DOHH2 (cell line): ENCODE data around the gene GTPBP4.
"Not testable (repeated sequence)": the region's sequence is repeated elsewhere in the genome, so short reads cannot be mapped to it uniquely, and the experiment has no call there.

ENCODE experiments used
- H3F3A ChIP-seq: fragments of 200-600 bp; sonication (generic), shearing (Covaris generic); 2 replicates; pipeline ENCODE4 v1.6.0; 2016; ENCODE audit warnings: antibody characterized with exemption, mild to moderate bottlenecking; ENCODE audit not compliant: control insufficient read depth, insufficient read depth
- H3K27ac ChIP-seq: fragments of 200-600 bp; sonication (generic); 2 replicates; pipeline ENCODE4 v1.5.1; 2014; ENCODE audit warnings: low read depth, mild to moderate bottlenecking, low read length, moderate library complexity
- H3K27me3 ChIP-seq: fragments of 200-600 bp; sonication (generic); 2 replicates; pipeline ENCODE4 v1.6.1; 2014; ENCODE audit warnings: mild to moderate bottlenecking, low read length, mixed read lengths; ENCODE audit not compliant: control insufficient read depth
- H3K36me3 ChIP-seq: fragments of 200-600 bp; sonication (generic); 2 replicates; pipeline ENCODE4 v1.6.1; 2014; ENCODE audit warnings: mild to moderate bottlenecking, low read length, moderate library complexity, mixed read lengths; ENCODE audit not compliant: control insufficient read depth
- H3K4me1 ChIP-seq: fragments of 200-600 bp; sonication (generic); 2 replicates; pipeline ENCODE4 v1.6.1; 2014; ENCODE audit warnings: mild to moderate bottlenecking, low read length, mixed read lengths; ENCODE audit not compliant: control insufficient read depth
- H3K4me2 ChIP-seq: fragments of 200-600 bp; sonication (generic); 2 replicates; pipeline ENCODE4 v1.6.0; 2014; ENCODE audit warnings: mild to moderate bottlenecking, low read length, moderate library complexity
- H3K4me3 ChIP-seq: fragments of 200-600 bp; sonication (generic); 2 replicates; pipeline ENCODE4 v1.5.1; 2014; ENCODE audit warnings: mild to moderate bottlenecking, low read length, mixed read lengths
- H3K79me2 ChIP-seq: fragments of 200-600 bp; sonication (generic); 2 replicates; pipeline ENCODE4 v1.6.1; 2014; ENCODE audit warnings: mild to moderate bottlenecking, low read length, mixed read lengths; ENCODE audit not compliant: control insufficient read depth
- H3K9me2 ChIP-seq: fragments of 200-600 bp; sonication (generic); replicated peaks from 2 replicates; pipeline ENCODE4 v1.6.1; 2014; ENCODE audit warnings: mild to moderate bottlenecking, low read length, mixed read lengths; ENCODE audit not compliant: control insufficient read depth
- H3K9me3 ChIP-seq: fragments of 200-600 bp; sonication (generic); 2 replicates; pipeline ENCODE4 v1.6.1; 2014; ENCODE audit warnings: antibody characterized with exemption, low read length, mixed read lengths; ENCODE audit not compliant: control insufficient read depth, insufficient read depth
- H4K20me1 ChIP-seq: fragments of 200-600 bp; sonication (generic); 2 replicates; pipeline ENCODE4 v1.6.0; 2014; ENCODE audit warnings: low read depth, mild to moderate bottlenecking, antibody characterized with exemption, low read length, moderate library complexity; ENCODE audit not compliant: control insufficient read depth, insufficient read depth
- EZH2phosphoT487 ChIP-seq: fragments of 200-600 bp; sonication (generic); IDR thresholded peaks from 2 replicates; pipeline ENCODE4 v1.6.1; 2017; ENCODE audit warnings: borderline replicate concordance, mild to moderate bottlenecking, antibody characterized with exemption, low read length, moderate library complexity, mixed read lengths
- TF ChIP-seq, protein P1 (sequence below): fragments of 200-600 bp; sonication (generic); IDR thresholded peaks from one replicate; pipeline ENCODE4 v1.5.1; 2014; ENCODE audit warnings: antibody characterized with exemption, mild to moderate bottlenecking, low read depth, low read length; ENCODE audit not compliant: poor library complexity, severe bottlenecking

GTPBP4 gene

DNA sequence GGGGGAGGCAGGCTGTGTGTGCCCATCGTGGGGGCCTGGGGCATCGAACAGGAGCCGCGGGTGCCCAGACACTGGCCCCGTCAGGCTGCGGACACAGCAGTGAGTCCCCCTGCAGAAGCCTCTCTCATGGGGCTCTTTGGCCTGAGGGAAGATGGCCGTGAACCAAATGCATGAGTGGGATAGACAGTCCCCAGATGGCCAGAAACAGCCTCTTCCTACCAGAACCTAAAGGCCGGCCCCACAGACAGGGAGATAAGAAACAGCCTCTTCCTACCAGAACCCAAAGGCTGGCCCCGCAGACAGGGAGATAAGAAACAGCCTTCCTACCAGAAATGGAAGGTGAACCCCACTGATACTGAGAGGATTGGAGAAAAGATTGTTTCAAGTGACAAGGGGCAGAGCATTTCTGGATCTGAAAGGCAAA lies 20.8 kb downstream of the GTPBP4 start:
- Histone ChIP-seq H3K27me3 (no peaks in the 10 kb centered on the region), H3K9me2 (no peaks in the 10 kb centered on the region), H3K27ac (no peak overlapping the region), H3F3A (no peaks in the 10 kb centered on the region), H3K4me3 (no peak overlapping the region), H3K4me1 (no peaks in the 10 kb centered on the region), H3K36me3 (peaks cover 93% of the 10 kb centered on the region), H4K20me1 (peaks cover 5% of the 10 kb centered on the region; the same call in 1 of the 2 replicates), H3K9me3 (no peaks in the 10 kb centered on the region), H3K4me2 (no peak overlapping the region), H3K79me2 (peaks cover 15% of the 10 kb centered on the region)
- TF ChIP-seq EZH2phosphoT487 = no peak
- TF ChIP-seq, protein P1, sequence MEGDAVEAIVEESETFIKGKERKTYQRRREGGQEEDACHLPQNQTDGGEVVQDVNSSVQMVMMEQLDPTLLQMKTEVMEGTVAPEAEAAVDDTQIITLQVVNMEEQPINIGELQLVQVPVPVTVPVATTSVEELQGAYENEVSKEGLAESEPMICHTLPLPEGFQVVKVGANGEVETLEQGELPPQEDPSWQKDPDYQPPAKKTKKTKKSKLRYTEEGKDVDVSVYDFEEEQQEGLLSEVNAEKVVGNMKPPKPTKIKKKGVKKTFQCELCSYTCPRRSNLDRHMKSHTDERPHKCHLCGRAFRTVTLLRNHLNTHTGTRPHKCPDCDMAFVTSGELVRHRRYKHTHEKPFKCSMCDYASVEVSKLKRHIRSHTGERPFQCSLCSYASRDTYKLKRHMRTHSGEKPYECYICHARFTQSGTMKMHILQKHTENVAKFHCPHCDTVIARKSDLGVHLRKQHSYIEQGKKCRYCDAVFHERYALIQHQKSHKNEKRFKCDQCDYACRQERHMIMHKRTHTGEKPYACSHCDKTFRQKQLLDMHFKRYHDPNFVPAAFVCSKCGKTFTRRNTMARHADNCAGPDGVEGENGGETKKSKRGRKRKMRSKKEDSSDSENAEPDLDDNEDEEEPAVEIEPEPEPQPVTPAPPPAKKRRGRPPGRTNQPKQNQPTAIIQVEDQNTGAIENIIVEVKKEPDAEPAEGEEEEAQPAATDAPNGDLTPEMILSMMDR = no peak

DNA sequence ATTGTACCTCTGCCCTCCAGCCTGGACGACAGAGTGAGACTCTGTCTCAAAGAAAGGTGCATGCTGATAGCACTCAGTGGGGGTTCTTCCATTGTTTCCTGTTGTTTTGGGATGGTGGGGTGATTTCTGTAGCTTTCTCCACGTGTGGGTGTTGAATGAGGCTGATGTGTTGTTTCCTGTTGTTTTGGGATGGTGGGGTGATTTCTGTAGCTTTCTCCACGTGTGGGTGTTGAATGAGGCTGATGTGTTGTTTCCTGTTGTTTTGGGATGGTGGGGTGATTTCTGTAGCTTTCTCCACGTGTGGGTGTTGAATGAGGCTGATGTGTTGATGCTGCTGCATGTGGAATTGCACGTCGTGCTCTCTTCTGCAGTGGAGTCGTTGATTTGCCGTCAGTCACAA lies 21.7 kb downstream of the GTPBP4 start:
- H4K20me1 ChIP-seq, H3K27me3 ChIP-seq, H3K9me3 ChIP-seq, H3K4me1 ChIP-seq, H3K9me2 ChIP-seq, H3K4me3 ChIP-seq, H3K4me2 ChIP-seq, H3F3A ChIP-seq, H3K79me2 ChIP-seq, H3K27ac ChIP-seq: not testable (repeated sequence)
- peaks cover 93% of the 10 kb centered on the region for H3K36me3 ChIP-seq

DNA sequence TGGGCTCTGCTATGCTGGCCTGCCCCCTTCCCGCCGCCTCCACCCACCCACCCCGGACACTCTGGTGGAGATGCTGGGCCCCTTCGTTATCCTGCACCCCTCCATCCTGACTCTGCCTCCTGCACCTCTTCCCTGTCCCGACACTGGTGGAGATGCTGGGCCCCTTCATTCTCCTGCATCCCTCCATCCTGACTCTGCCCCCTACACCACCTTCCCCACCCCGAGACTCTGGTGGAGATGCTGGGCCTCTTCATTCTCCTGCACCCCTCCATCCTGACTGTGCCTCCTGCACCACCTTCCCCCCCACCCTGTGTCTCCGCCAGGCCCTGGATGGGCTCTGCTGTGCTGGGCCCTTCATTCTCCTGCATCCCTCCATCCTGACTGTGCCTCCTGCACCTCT lies 22.5 kb downstream of the GTPBP4 start:
- Histone ChIP-seq H3K27me3 (no peaks in the 10 kb centered on the region), H3K36me3 (peaks cover 91% of the 10 kb centered on the region), H4K20me1 (no peaks in the 10 kb centered on the region), H3K4me2 (no peak overlapping the region), H3K4me3 (no peak overlapping the region), H3F3A (no peaks in the 10 kb centered on the region), H3K27ac (no peak overlapping the region), H3K9me2 (no peaks in the 10 kb centered on the region), H3K4me1 (no peaks in the 10 kb centered on the region), H3K9me3 (no peaks in the 10 kb centered on the region), H3K79me2 (peaks cover 4% of the 10 kb centered on the region; the same call in 1 of the 2 replicates)
- TF ChIP-seq, protein P1 = no peak
- TF ChIP-seq EZH2phosphoT487 = no peak

DNA sequence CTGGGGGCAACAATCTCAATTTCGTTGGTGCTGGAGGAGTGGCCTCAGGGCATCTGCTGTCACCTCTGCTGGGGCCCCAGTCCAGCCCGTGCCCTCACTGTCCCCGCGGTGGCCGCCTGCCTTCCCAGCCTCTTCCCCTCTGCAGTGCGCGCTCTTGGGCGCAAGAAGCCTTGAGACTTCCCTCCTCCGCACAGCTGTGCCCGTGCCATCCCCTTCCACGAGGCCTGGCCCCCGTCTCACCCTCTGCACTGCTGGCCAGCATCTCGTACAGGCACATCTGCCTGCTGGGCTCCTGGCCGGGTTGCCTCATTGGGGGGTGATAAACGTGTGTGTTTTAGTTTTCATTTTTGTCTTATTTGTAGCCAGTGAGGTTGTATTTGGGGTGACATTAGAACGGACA lies 23.5 kb downstream of the GTPBP4 start:
- H3K79me2 ChIP-seq = no peaks in the 10 kb centered on the region
- H3K9me3 ChIP-seq = no peaks in the 10 kb centered on the region
- H3K4me1 ChIP-seq = no peaks in the 10 kb centered on the region
- no peaks in the 10 kb centered on the region for H3K27me3 ChIP-seq
- H4K20me1 ChIP-seq = no peaks in the 10 kb centered on the region
- no peaks in the 10 kb centered on the region for H3K9me2 ChIP-seq
- no peak overlapping the region for H3K4me3 ChIP-seq
- peaks cover 91% of the 10 kb centered on the region for H3K36me3 ChIP-seq
- H3K27ac ChIP-seq = no peak overlapping the region
- H3F3A ChIP-seq = no peaks in the 10 kb centered on the region
- no peak overlapping the region for H3K4me2 ChIP-seq
- no peak for TF ChIP-seq EZH2phosphoT487
- TF ChIP-seq, protein P1 = no peak
